Measurements from ENCODE around the gene SHKBP1. TPM values are rescaled to one million over a fixed set of nuclear protein-coding genes. Genes with fewer than 3 reads are reported as not detected.
"Not testable (repeated sequence)": the region's sequence is repeated elsewhere in the genome, so short reads cannot be mapped to it uniquely, and the experiment has no call there.

Gene SHKBP1
- polyA plus RNA-seq, 1 experiment = 42.5 TPM

- H3K27me3 ChIP-seq (ENCODE audit: control insufficient read depth, insufficient read depth, low read length) = peaks cover 58% of the 10 kb centered on the region
- DNase-seq (ENCODE audit: low read depth, low spot score) = no peak
- ChIA-PET CTCF (interaction anchor here (0.6 to 1.7 kb wide), 3 partner anchors 16 to 94 kb away, joined by 3 to 7 read pairs (median 5); no protein-coding TSS in a partner anchor), POLR2A (interaction anchor here (1.1 kb wide), 1 partner anchor 14 kb away, joined by 4 read pairs; no protein-coding TSS in a partner anchor)
- no peak for TF ChIP-seq CTCF (IDR thresholded peaks at IDR 0.05; ENCODE audit: low read depth, low read length)
- no peak overlapping the region for H3K4me3 ChIP-seq (ENCODE audit: low read depth, low read length)
- no peak overlapping the region for H3K27ac ChIP-seq (ENCODE audit: low read depth, low read length)
- no peaks in the 10 kb centered on the region; the same call in 1 of the 2 replicates for H3K9me3 ChIP-seq (ENCODE audit: control insufficient read depth, insufficient read depth, low read length)
Measured at GRCh38 chr19:40555978-40556689, 20.5 kb upstream of the SHKBP1 start.

- CTCF ChIA-PET = interaction anchor here (0.6 to 1.7 kb wide), 2 partner anchors 16 to 47 kb away, joined by 3 to 5 read pairs; no protein-coding TSS in a partner anchor
- Histone ChIP-seq H3K9me3 (ENCODE audit: control insufficient read depth, insufficient read depth, low read length) (no peaks in the 10 kb centered on the region; the same call in 1 of the 2 replicates), H3K27me3 (ENCODE audit: control insufficient read depth, insufficient read depth, low read length) (peaks cover 61% of the 10 kb centered on the region), H3K27ac (ENCODE audit: low read depth, low read length) (no peak overlapping the region), H3K4me3 (ENCODE audit: low read depth, low read length) (no peak overlapping the region)
- DNase-seq (ENCODE audit: low read depth, low spot score) = no peak
- POLR2A ChIA-PET = interaction anchor here (1.2 kb wide), 1 partner anchor 13 kb away, joined by 3 read pairs; no protein-coding TSS in a partner anchor
- no peak for TF ChIP-seq CTCF (IDR thresholded peaks at IDR 0.05; ENCODE audit: low read depth, low read length)
Measured at GRCh38 chr19:40556953-40557530, 19.6 kb upstream of the SHKBP1 start.

- no peak for DNase-seq (ENCODE audit: low read depth, low spot score)
- no peak overlapping the region for H3K27ac ChIP-seq (ENCODE audit: low read depth, low read length)
- POLR2A ChIA-PET = no interaction called here
- TF ChIP-seq CTCF (IDR thresholded peaks at IDR 0.05; ENCODE audit: low read depth, low read length) = no peak
- CTCF ChIA-PET = interaction anchor here (0.9 kb wide), 1 partner anchor 43 kb away, joined by 3 read pairs; no protein-coding TSS in a partner anchor
- H3K9me3 ChIP-seq (ENCODE audit: control insufficient read depth, insufficient read depth, low read length) = no peaks in the 10 kb centered on the region; the same call in 1 of the 2 replicates
- no peak overlapping the region for H3K4me3 ChIP-seq (ENCODE audit: low read depth, low read length)
- H3K27me3 ChIP-seq (ENCODE audit: control insufficient read depth, insufficient read depth, low read length) = peaks cover 48% of the 10 kb centered on the region
Measured at GRCh38 chr19:40559394-40559793, 17.3 kb upstream of the SHKBP1 start.

GRCh38 chr19:40560092-40560507, 16.6 kb upstream of the SHKBP1 start:
- H3K27me3 ChIP-seq (ENCODE audit: control insufficient read depth, insufficient read depth, low read length) = peaks cover 44% of the 10 kb centered on the region
- H3K27ac ChIP-seq (ENCODE audit: low read depth, low read length) = no peak overlapping the region
- DNase-seq (ENCODE audit: low read depth, low spot score) = no peak
- no peak for TF ChIP-seq CTCF (IDR thresholded peaks at IDR 0.05; ENCODE audit: low read depth, low read length)
- ChIA-PET POLR2A (no interaction called here), CTCF (interaction anchor here (0.9 kb wide), 1 partner anchor 43 kb away, joined by 3 read pairs; no protein-coding TSS in a partner anchor)
- H3K9me3 ChIP-seq (ENCODE audit: control insufficient read depth, insufficient read depth, low read length) = no peaks in the 10 kb centered on the region; the same call in 1 of the 2 replicates
- H3K4me3 ChIP-seq (ENCODE audit: low read depth, low read length) = no peak overlapping the region

GRCh38 chr19:40561947-40562346, 14.7 kb upstream of the SHKBP1 start:
- no peak overlapping the region for H3K4me3 ChIP-seq (ENCODE audit: low read depth, low read length)
- no peak overlapping the region for H3K27ac ChIP-seq (ENCODE audit: low read depth, low read length)
- no peak for DNase-seq (ENCODE audit: low read depth, low spot score)
- ChIA-PET POLR2A (no interaction called here), CTCF (no interaction called here)
- no peak for TF ChIP-seq CTCF (IDR thresholded peaks at IDR 0.05; ENCODE audit: low read depth, low read length)
- peaks cover 42% of the 10 kb centered on the region for H3K27me3 ChIP-seq (ENCODE audit: control insufficient read depth, insufficient read depth, low read length)
- H3K9me3 ChIP-seq (ENCODE audit: control insufficient read depth, insufficient read depth, low read length) = peaks cover 3% of the 10 kb centered on the region; the same call in 1 of the 2 replicates

GRCh38 chr19:40564535-40564934, 12.1 kb upstream of the SHKBP1 start:
- H3K27ac ChIP-seq (ENCODE audit: low read depth, low read length); H3K9me3 ChIP-seq (ENCODE audit: control insufficient read depth, insufficient read depth, low read length); CTCF ChIA-PET; H3K4me3 ChIP-seq (ENCODE audit: low read depth, low read length); DNase-seq (ENCODE audit: low read depth, low spot score); POLR2A ChIA-PET: not testable (repeated sequence)
- H3K27me3 ChIP-seq (ENCODE audit: control insufficient read depth, insufficient read depth, low read length) = peaks cover 34% of the 10 kb centered on the region

All from AG04450 (cell line).